ENCODE measurements around the gene BTNL8. TPM values are rescaled to one million over a fixed set of nuclear protein-coding genes. Genes with fewer than 3 reads are reported as not detected.

The BTNL8 gene, protein sequence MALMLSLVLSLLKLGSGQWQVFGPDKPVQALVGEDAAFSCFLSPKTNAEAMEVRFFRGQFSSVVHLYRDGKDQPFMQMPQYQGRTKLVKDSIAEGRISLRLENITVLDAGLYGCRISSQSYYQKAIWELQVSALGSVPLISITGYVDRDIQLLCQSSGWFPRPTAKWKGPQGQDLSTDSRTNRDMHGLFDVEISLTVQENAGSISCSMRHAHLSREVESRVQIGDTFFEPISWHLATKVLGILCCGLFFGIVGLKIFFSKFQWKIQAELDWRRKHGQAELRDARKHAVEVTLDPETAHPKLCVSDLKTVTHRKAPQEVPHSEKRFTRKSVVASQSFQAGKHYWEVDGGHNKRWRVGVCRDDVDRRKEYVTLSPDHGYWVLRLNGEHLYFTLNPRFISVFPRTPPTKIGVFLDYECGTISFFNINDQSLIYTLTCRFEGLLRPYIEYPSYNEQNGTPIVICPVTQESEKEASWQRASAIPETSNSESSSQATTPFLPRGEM
- not detected for total RNA-seq (2021; fragmentation: NEBNext Ultra II Directional; extraction: Animal tissue kit (Norgen Biotek cat#: 25700))
- long read RNA-seq, result 0 reads

- no peak within 1 kb of the TSS for H3K27ac Mint-ChIP-seq
These were observed at the start of gene BTNL8 for GRCh38 chr5:180898621-180899246. Gene BTNL8 (plus strand): TSS chr5:180899159. CDS start chr5:180899311, 152 bp downstream.

GRCh38 chr5:180849827-180850226 is 49.1 kb upstream of the BTNL8 start:
- no peaks in the 10 kb centered on the region; the same call in 1 of the 2 replicates for H3K27me3 Mint-ChIP-seq (ENCODE audit: insufficient read depth)
- peaks cover 48% of the 10 kb centered on the region for H3K9me3 Mint-ChIP-seq
- TF ChIP-seq CTCF (IDR thresholded peaks at IDR 0.05), result no peak
- peaks cover 93% of the 10 kb centered on the region for H3K36me3 Mint-ChIP-seq (ENCODE audit: low read depth)
- H3K4me3 Mint-ChIP-seq, result no peak overlapping the region
- DNase-seq, result no peak
- H3K4me1 Mint-ChIP-seq (ENCODE audit: low read depth), result peaks cover 9% of the 10 kb centered on the region
- H3K27ac Mint-ChIP-seq, result no peak overlapping the region

More at GRCh38 chr5:180898621-180899246, at the start of gene BTNL8:
- H3K27me3 Mint-ChIP-seq (ENCODE audit: insufficient read depth), result no peaks in the 10 kb centered on the region; the same call in 1 of the 2 replicates
- TF ChIP-seq CTCF (IDR thresholded peaks at IDR 0.05), result no peak
- peaks cover 3% of the 10 kb centered on the region; the same call in 1 of the 2 replicates for H3K9me3 Mint-ChIP-seq
- no peak within 1 kb of the TSS for H3K4me3 Mint-ChIP-seq
- H3K4me1 Mint-ChIP-seq (ENCODE audit: low read depth), result no peaks in the 10 kb centered on the region
- no peaks in the 10 kb centered on the region for H3K36me3 Mint-ChIP-seq (ENCODE audit: low read depth)
- DNase-seq, result no peak

DNA sequence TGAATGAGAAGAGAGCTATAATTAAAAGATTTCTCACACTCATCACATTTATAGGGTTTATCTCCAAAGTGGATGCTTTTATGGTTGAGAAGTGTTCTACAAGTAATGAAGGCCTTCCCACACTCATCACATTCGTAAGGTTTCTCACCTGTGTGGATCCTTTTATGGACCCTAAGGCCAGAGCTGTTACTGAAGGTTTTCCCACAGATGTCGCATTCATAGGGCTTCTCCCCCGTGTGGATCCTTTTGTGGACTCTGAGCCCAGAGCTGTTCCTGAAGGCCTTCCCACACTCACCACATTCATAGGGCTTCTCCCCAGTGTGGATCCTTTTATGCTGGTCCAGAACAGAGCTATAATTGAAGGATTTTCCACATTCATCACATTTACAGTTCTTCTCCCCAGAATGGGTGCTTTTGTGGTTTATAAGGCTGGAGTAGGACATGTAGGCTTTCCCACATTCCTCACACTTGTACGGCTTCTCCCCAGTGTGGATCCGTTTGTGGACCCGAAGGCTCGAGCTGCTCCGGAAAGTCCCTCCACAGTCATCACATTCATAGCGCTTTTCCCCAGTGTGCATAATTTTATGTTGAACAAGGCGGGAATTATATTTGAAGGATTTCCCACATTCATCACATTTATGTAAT is 48.4 kb upstream of the BTNL8 start:
- H3K9me3 Mint-ChIP-seq, result peaks cover 48% of the 10 kb centered on the region
- H3K4me1 Mint-ChIP-seq (ENCODE audit: low read depth), result peaks cover 9% of the 10 kb centered on the region

DNA sequence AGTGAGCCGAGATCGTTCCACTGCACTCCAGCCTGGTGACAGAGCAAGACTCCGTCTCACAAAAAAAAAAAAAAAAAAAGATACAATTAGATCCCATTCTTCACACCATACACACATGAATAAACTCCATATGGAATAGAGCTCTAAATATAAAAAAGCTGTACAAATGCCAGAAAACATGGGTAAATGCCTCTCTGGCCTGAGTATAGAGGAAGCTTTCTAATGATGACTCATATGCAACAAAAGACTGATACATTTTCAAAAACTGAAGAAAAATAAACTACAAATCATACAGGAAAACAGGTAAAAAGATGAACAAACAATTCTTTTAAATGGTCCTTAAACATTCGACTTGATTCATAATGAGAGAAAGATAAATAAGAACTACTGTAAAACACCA is 46.5 kb upstream of the BTNL8 start:
- H3K36me3 Mint-ChIP-seq (ENCODE audit: low read depth), result peaks cover 93% of the 10 kb centered on the region
- no peak for DNase-seq

More for the DNA sequence above, 48.4 kb upstream of the BTNL8 start:
- Mint-ChIP-seq H3K27ac (no peak overlapping the region), H3K36me3 (ENCODE audit: low read depth) (peaks cover 98% of the 10 kb centered on the region), H3K27me3 (ENCODE audit: insufficient read depth) (no peaks in the 10 kb centered on the region; the same call in 1 of the 2 replicates), H3K4me3 (no peak overlapping the region)
- TF ChIP-seq CTCF (IDR thresholded peaks at IDR 0.05), result no peak
- DNase-seq, result no peak

More for the DNA sequence above, 46.5 kb upstream of the BTNL8 start:
- no peak for TF ChIP-seq CTCF (IDR thresholded peaks at IDR 0.05)
- H3K4me1 Mint-ChIP-seq (ENCODE audit: low read depth), result peaks cover 9% of the 10 kb centered on the region
- H3K4me3 Mint-ChIP-seq, result no peak overlapping the region
- no peak overlapping the region for H3K27ac Mint-ChIP-seq
- H3K27me3 Mint-ChIP-seq (ENCODE audit: insufficient read depth), result no peaks in the 10 kb centered on the region; the same call in 1 of the 2 replicates
- peaks cover 44% of the 10 kb centered on the region for H3K9me3 Mint-ChIP-seq
